Measurements from ENCODE around the gene PRCP.

DNA sequence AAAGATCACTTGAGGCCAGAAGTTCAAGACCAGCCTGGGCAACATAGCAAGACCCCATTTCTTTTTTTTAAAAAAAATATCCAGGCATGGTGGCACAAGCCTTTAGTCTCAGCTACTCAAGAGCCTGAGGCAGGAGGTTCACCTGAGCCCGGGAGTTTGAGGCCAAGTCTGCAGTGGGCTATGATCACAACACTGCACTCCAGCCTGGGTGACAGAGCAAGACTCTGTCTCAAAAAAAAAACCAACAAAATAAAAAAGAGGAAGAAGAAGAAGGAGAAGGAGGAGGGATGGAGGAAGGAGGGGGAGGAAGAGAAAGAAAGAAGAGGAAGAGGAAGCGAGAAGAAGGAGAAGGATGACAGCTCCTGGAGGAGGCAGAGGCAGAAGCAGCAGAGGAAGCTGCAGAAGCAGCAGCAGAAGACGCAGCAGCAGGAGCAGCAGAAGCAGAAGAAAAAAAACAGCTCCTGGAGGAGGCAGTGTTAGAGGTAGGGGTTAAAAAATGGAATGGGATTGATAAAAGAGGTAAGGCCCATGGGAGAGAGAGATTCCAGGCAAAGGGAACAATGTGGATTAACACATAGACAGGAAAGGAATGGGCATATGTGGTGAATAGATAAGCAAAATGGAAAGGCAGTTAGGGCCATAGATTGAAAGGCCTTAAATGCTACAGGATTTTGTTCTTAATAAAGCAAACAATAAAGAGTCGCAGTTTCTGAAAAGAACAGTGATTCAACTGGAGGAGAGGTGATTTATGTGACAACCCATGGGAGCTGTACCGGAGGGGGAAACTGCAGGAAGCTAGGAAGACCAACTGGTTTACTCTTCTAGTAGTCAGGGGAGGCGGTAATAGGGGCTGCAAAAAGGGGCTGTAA, 10.9 kb downstream of the PRCP start:
- TF ChIP-seq CTCF (IDR thresholded peaks at IDR 0.05 in 4 of 5, conservative IDR thresholded peaks at IDR 0.05 in 1 of 5) (no peak), POLR2A (IDR thresholded peaks at IDR 0.05) (no peak)
